Muscle layer of colon (tissue), 2 donors: ENCODE results near the gene SLC6A19.

Experiments
- H3K27ac ChIP-seq: one replicate; pipeline ENCODE4 v1.7.0; 2013; ENCODE audit warnings: low read depth, mild to moderate bottlenecking, low read length, moderate library complexity
- H3K27me3 ChIP-seq, 2 donors: one replicate each; pipeline ENCODE4 v1.7.0; 2013; ENCODE audit warnings: low read length in 2 of 2, mild to moderate bottlenecking in 2 of 2; ENCODE audit not compliant: insufficient read depth in 2 of 2, control insufficient read depth in 1 of 2
- H3K36me3 ChIP-seq: one replicate; pipeline ENCODE4 v1.7.0; 2013; ENCODE audit warnings: mild to moderate bottlenecking, low read length; ENCODE audit not compliant: insufficient read depth
- H3K4me1 ChIP-seq: one replicate; pipeline ENCODE4 v1.7.0; 2013; ENCODE audit warnings: mild to moderate bottlenecking, low read length; ENCODE audit not compliant: insufficient read depth
- H3K4me3 ChIP-seq, 2 donors: one replicate each; pipeline ENCODE4 v1.7.0; 2013; ENCODE audit warnings: low read length in 2 of 2, low read depth in 1 of 2, mild to moderate bottlenecking in 1 of 2, moderate library complexity in 1 of 2
- H3K9ac ChIP-seq: one replicate; pipeline ENCODE4 v1.7.0; 2013; ENCODE audit warnings: low read length
- H3K9me3 ChIP-seq: one replicate; pipeline ENCODE4 v1.7.0; 2013; ENCODE audit warnings: mild to moderate bottlenecking, low read length
- donor health status: abdominal sarcoma.
- donor health status: Adenocarcinoma of cecum.

The SLC6A19 gene

GRCh38 chr5:1244976-1245375 is 43.6 kb downstream of the SLC6A19 start:
- peaks cover 0 to 46% of the 10 kb centered on the region in 2 donors for H3K27me3 ChIP-seq
- H3K4me3 ChIP-seq = no peak overlapping the region
- H3K36me3 ChIP-seq = no peaks in the 10 kb centered on the region
- H3K27ac ChIP-seq = no peak overlapping the region
- no peaks in the 10 kb centered on the region for H3K9me3 ChIP-seq
- H3K9ac ChIP-seq = no peak overlapping the region
- H3K4me1 ChIP-seq = no peaks in the 10 kb centered on the region

- Histone ChIP-seq H3K36me3 (no peaks in the 10 kb centered on the region), H3K27ac (no peak overlapping the region), H3K4me3 (no peak overlapping the region), H3K9me3 (no peaks in the 10 kb centered on the region), H3K9ac (no peak overlapping the region), H3K27me3 (peaks cover 0 to 46% of the 10 kb centered on the region in 2 donors), H3K4me1 (no peaks in the 10 kb centered on the region)
Observed at GRCh38 chr5:1245905-1246576, 44.6 kb downstream of the SLC6A19 start.

- H3K4me3 ChIP-seq = no peak overlapping the region
- no peaks in the 10 kb centered on the region for H3K9me3 ChIP-seq
- peaks cover 0 to 46% of the 10 kb centered on the region in 2 donors for H3K27me3 ChIP-seq
- H3K4me1 ChIP-seq = no peaks in the 10 kb centered on the region
- H3K36me3 ChIP-seq = no peaks in the 10 kb centered on the region
- no peak overlapping the region for H3K27ac ChIP-seq
- no peak overlapping the region for H3K9ac ChIP-seq
Observed at GRCh38 chr5:1246711-1247431, 45.5 kb downstream of the SLC6A19 start.

GRCh38 chr5:1247811-1248210 is 46.4 kb downstream of the SLC6A19 start:
- no peak overlapping the region for H3K4me3 ChIP-seq
- no peak overlapping the region for H3K9ac ChIP-seq
- H3K9me3 ChIP-seq = no peaks in the 10 kb centered on the region
- no peaks in the 10 kb centered on the region for H3K36me3 ChIP-seq
- H3K4me1 ChIP-seq = no peaks in the 10 kb centered on the region
- peaks cover 0 to 44% of the 10 kb centered on the region in 2 donors for H3K27me3 ChIP-seq
- H3K27ac ChIP-seq = no peak overlapping the region

GRCh38 chr5:1249366-1250280 is 48.2 kb downstream of the SLC6A19 start:
- no peaks in the 10 kb centered on the region for H3K9me3 ChIP-seq
- peaks cover 0 to 34% of the 10 kb centered on the region in 2 donors for H3K27me3 ChIP-seq
- H3K27ac ChIP-seq = no peak overlapping the region
- no peaks in the 10 kb centered on the region for H3K36me3 ChIP-seq
- no peak overlapping the region for H3K4me3 ChIP-seq
- no peak overlapping the region for H3K9ac ChIP-seq
- no peaks in the 10 kb centered on the region for H3K4me1 ChIP-seq

GRCh38 chr5:1251678-1252580 is 50.5 kb downstream of the SLC6A19 start:
- peaks cover 0 to 13% of the 10 kb centered on the region in 2 donors for H3K27me3 ChIP-seq
- H3K9me3 ChIP-seq = no peaks in the 10 kb centered on the region
- H3K27ac ChIP-seq = no peak overlapping the region
- H3K9ac ChIP-seq = no peak overlapping the region
- no peaks in the 10 kb centered on the region for H3K4me1 ChIP-seq
- H3K4me3 ChIP-seq = no peak overlapping the region
- H3K36me3 ChIP-seq = no peaks in the 10 kb centered on the region

- H3K27me3 ChIP-seq = peaks cover 0 to 5% of the 10 kb centered on the region in 2 donors
- H3K9ac ChIP-seq = no peak overlapping the region
- H3K4me3 ChIP-seq = no peak overlapping the region
- no peaks in the 10 kb centered on the region for H3K36me3 ChIP-seq
- H3K27ac ChIP-seq = no peak overlapping the region
- H3K4me1 ChIP-seq = no peaks in the 10 kb centered on the region
- H3K9me3 ChIP-seq = no peaks in the 10 kb centered on the region
Observed at GRCh38 chr5:1252681-1253080, 51.3 kb downstream of the SLC6A19 start.

GRCh38 chr5:1253456-1254105 is 52.2 kb downstream of the SLC6A19 start:
- no peak overlapping the region for H3K4me3 ChIP-seq
- H3K9ac ChIP-seq = no peak overlapping the region
- H3K27me3 ChIP-seq = peaks cover 0 to 2% of the 10 kb centered on the region in 2 donors
- no peaks in the 10 kb centered on the region for H3K9me3 ChIP-seq
- H3K36me3 ChIP-seq = no peaks in the 10 kb centered on the region
- H3K4me1 ChIP-seq = no peaks in the 10 kb centered on the region
- H3K27ac ChIP-seq = no peak overlapping the region

- H3K27me3 ChIP-seq = no peaks in the 10 kb centered on the region
- H3K36me3 ChIP-seq = no peaks in the 10 kb centered on the region
- H3K9me3 ChIP-seq = no peaks in the 10 kb centered on the region
- H3K4me3 ChIP-seq = no peak overlapping the region
- H3K4me1 ChIP-seq = no peaks in the 10 kb centered on the region
- H3K27ac ChIP-seq = no peak overlapping the region
- no peak overlapping the region for H3K9ac ChIP-seq
Observed at GRCh38 chr5:1254196-1254595, 52.8 kb downstream of the SLC6A19 start.

GRCh38 chr5:1255081-1255561 is 53.7 kb downstream of the SLC6A19 start:
- no peak overlapping the region for H3K27ac ChIP-seq
- H3K4me3 ChIP-seq = no peak overlapping the region
- H3K27me3 ChIP-seq = no peaks in the 10 kb centered on the region
- no peaks in the 10 kb centered on the region for H3K9me3 ChIP-seq
- no peaks in the 10 kb centered on the region for H3K4me1 ChIP-seq
- no peak overlapping the region for H3K9ac ChIP-seq
- no peaks in the 10 kb centered on the region for H3K36me3 ChIP-seq
